ENCODE results near the gene ZMIZ1. TPM values are rescaled to one million over a fixed set of nuclear protein-coding genes. Genes with fewer than 3 reads are reported as not detected.

Gene ZMIZ1
- total RNA-seq, 1 experiment from 2014 or later, result 34.2 TPM

DNA sequence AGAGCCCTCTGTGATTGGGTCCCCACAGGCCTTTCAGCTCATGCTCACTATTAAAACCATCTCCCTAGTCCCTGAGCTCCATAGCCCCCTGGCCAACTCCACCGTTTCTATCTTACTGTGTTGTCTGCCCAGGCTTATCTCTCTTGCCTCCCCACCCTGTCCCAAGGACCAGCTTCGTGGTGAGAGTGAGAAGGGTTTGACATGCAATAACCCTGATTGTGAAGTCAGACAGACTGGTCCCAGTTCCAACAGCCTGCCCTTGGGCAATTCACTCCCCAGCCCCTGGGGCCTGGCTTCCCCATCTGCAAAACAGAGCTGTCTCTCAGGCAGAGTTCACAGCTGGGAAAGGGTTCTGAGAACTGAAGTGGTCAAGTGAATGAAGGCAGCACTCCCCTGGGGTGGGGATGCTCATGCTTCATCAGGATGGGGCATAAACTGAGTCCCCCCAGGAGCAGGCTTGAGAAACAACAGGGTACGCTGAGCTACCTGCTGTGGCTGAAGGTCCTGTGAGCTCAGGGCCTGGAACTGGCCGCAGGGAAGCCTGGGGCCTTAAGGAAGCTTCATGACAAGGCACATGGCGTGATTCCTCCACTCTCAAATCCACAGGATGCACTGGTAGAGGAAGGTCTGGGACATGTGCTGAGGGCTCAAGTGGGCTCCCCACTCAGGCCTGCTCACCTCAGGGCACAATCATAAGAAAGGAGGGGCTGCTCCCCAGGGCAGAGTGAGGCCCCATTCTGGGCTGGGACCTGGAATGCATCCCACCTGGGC is 276.7 kb downstream of the ZMIZ1 start:
- ChIA-PET CTCF (interaction anchor here (0.6 kb wide), 1 partner anchor 36 kb away, joined by 4 read pairs; no protein-coding TSS in a partner anchor), POLR2A (interaction anchor here (0.5 kb wide), 1 partner anchor 13 kb away, joined by 7 read pairs; no protein-coding TSS in a partner anchor)
- peaks cover 14% of the 10 kb centered on the region for H3K4me1 ChIP-seq (ENCODE audit: control insufficient read depth, insufficient read depth, low read length)
- H3K27ac ChIP-seq (ENCODE audit: low read length), result no peak overlapping the region
- H3K9me3 ChIP-seq (ENCODE audit: control insufficient read depth, insufficient read depth, low read depth, low read length), result no peaks in the 10 kb centered on the region
- no peak overlapping the region for H3K4me3 ChIP-seq (ENCODE audit: low read depth in 2 of 2, low read length in 2 of 2)
- DNase-seq (ENCODE audit: low read depth, low spot score), result no peak
- in situ Hi-C loops (cut with HindIII; ENCODE audit: low pct_unique_long_range_greater_than_20kb, low sequenced_read_pairs), result no loop called here
- 0 out of 2 replicates have a peak, but pooled peaks cover 2% of the 10 kb centered on the region for H3K36me3 ChIP-seq (ENCODE audit: control insufficient read depth, insufficient read depth, low read length)
- intact Hi-C loops (cut with micrococcal nuclease; ENCODE audit: unreplicated experiment), result no loop called here
- BruUV-seq (replicated peaks), result no TSS peak
- ATAC-seq, result no peak
- TF ChIP-seq POLR2AphosphoS5 (IDR thresholded peaks at IDR 0.05; ENCODE audit: low read depth, low read length) (no peak), SIN3A (IDR thresholded peaks at IDR 0.05; ENCODE audit: borderline replicate concordance, insufficient read depth, low read depth, low read length) (no peak), TCF7L2 (IDR thresholded peaks at IDR 0.05; ENCODE audit: low read depth, low read length) (no peak)
- TF ChIP-seq, protein P1, sequence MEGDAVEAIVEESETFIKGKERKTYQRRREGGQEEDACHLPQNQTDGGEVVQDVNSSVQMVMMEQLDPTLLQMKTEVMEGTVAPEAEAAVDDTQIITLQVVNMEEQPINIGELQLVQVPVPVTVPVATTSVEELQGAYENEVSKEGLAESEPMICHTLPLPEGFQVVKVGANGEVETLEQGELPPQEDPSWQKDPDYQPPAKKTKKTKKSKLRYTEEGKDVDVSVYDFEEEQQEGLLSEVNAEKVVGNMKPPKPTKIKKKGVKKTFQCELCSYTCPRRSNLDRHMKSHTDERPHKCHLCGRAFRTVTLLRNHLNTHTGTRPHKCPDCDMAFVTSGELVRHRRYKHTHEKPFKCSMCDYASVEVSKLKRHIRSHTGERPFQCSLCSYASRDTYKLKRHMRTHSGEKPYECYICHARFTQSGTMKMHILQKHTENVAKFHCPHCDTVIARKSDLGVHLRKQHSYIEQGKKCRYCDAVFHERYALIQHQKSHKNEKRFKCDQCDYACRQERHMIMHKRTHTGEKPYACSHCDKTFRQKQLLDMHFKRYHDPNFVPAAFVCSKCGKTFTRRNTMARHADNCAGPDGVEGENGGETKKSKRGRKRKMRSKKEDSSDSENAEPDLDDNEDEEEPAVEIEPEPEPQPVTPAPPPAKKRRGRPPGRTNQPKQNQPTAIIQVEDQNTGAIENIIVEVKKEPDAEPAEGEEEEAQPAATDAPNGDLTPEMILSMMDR (IDR thresholded peaks at IDR 0.05), result no peak
- TF ChIP-seq, protein P2, sequence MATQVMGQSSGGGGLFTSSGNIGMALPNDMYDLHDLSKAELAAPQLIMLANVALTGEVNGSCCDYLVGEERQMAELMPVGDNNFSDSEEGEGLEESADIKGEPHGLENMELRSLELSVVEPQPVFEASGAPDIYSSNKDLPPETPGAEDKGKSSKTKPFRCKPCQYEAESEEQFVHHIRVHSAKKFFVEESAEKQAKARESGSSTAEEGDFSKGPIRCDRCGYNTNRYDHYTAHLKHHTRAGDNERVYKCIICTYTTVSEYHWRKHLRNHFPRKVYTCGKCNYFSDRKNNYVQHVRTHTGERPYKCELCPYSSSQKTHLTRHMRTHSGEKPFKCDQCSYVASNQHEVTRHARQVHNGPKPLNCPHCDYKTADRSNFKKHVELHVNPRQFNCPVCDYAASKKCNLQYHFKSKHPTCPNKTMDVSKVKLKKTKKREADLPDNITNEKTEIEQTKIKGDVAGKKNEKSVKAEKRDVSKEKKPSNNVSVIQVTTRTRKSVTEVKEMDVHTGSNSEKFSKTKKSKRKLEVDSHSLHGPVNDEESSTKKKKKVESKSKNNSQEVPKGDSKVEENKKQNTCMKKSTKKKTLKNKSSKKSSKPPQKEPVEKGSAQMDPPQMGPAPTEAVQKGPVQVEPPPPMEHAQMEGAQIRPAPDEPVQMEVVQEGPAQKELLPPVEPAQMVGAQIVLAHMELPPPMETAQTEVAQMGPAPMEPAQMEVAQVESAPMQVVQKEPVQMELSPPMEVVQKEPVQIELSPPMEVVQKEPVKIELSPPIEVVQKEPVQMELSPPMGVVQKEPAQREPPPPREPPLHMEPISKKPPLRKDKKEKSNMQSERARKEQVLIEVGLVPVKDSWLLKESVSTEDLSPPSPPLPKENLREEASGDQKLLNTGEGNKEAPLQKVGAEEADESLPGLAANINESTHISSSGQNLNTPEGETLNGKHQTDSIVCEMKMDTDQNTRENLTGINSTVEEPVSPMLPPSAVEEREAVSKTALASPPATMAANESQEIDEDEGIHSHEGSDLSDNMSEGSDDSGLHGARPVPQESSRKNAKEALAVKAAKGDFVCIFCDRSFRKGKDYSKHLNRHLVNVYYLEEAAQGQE (IDR thresholded peaks at IDR 0.05; ENCODE audit: insufficient read depth in 1 of 2, low read depth in 2 of 2, low read length in 1 of 2), result no peak
- no peaks in the 10 kb centered on the region for H3K27me3 ChIP-seq (ENCODE audit: control insufficient read depth, insufficient read depth, low read length)

DNA sequence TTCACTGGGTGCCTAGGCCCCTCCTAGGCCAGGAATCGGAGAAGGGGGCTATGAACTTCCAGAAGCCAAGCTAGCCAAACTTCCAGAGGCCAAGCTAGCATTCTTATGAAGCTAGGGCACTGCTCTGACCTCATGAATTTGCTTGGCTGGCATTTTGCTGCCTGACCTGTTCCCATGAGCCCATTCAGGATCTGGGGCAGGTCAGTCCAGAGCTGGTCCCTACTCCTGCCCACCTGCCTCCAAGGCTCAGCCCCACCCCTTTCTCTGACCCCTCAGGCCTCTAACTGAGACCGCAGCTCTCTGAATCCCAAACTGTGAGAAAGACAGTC is 277.2 kb downstream of the ZMIZ1 start:
- ChIA-PET CTCF (interaction anchor here (0.6 kb wide), 2 partner anchors 35 to 142 kb away, joined by 3 to 4 read pairs; no protein-coding TSS in a partner anchor), POLR2A (no interaction called here)
- Histone ChIP-seq H3K4me1 (ENCODE audit: control insufficient read depth, insufficient read depth, low read length) (peaks cover 14% of the 10 kb centered on the region), H3K27me3 (ENCODE audit: control insufficient read depth, insufficient read depth, low read length) (no peaks in the 10 kb centered on the region), H3K4me3 (ENCODE audit: low read depth in 2 of 2, low read length in 2 of 2) (no peak overlapping the region), H3K9me3 (ENCODE audit: control insufficient read depth, insufficient read depth, low read depth, low read length) (no peaks in the 10 kb centered on the region), H3K27ac (ENCODE audit: low read length) (no peak overlapping the region), H3K36me3 (ENCODE audit: control insufficient read depth, insufficient read depth, low read length) (0 out of 2 replicates have a peak, but pooled peaks cover 2% of the 10 kb centered on the region)
- no peak for ATAC-seq
- BruUV-seq (replicated peaks), result no TSS peak
- no peak for TF ChIP-seq TCF7L2 (IDR thresholded peaks at IDR 0.05; ENCODE audit: low read depth, low read length)
- TF ChIP-seq, protein P2 (IDR thresholded peaks at IDR 0.05; ENCODE audit: insufficient read depth in 1 of 2, low read depth in 2 of 2, low read length in 1 of 2), result no peak
- TF ChIP-seq, protein P1 (IDR thresholded peaks at IDR 0.05), result no peak
- no peak for TF ChIP-seq SIN3A (IDR thresholded peaks at IDR 0.05; ENCODE audit: borderline replicate concordance, insufficient read depth, low read depth, low read length)
- no peak for TF ChIP-seq POLR2AphosphoS5 (IDR thresholded peaks at IDR 0.05; ENCODE audit: low read depth, low read length)
- in situ Hi-C loops (cut with HindIII; ENCODE audit: low pct_unique_long_range_greater_than_20kb, low sequenced_read_pairs), result no loop called here
- intact Hi-C loops (cut with micrococcal nuclease; ENCODE audit: unreplicated experiment), result no loop called here
- no peak for DNase-seq (ENCODE audit: low read depth, low spot score)
